Heart left ventricle (tissue), 16 donors: ENCODE data around the gene SEC14L5. TPM values are rescaled to one million over a fixed set of nuclear protein-coding genes. Genes with fewer than 3 reads are reported as not detected.

Experiments
- ATAC-seq, 4 donors: fragments of 200-7000 bp; cut with Tn5 transposase; one replicate each; pipeline ENCODE4 v1.9.1; 2020 to 2022; ENCODE audit warnings: moderate library complexity in 4 of 4, mild to moderate bottlenecking in 3 of 4, moderate number of reproducible peaks in 1 of 4
- DNase-seq, 5 donors: peaks; one replicate each; pipeline ENCODE4 v3.0.0-alpha.2; 2020
- H3K27ac ChIP-seq, 12 donors: fragments of 200-600 bp; sonication (generic) in 4 of 12; one replicate each; pipeline versions ENCODE4 v1.5.0 to v1.8.0; 2016 to 2022; ENCODE audit warnings: mild to moderate bottlenecking in 2 of 12
- H3K27me3 ChIP-seq, 9 donors: fragments of 200-600 bp; sonication (generic) in 2 of 9; one replicate each; pipeline versions ENCODE4 v1.5.1 to v1.8.0; 2016 to 2022; ENCODE audit warnings: mild to moderate bottlenecking in 3 of 9
- H3K36me3 ChIP-seq, 9 donors: fragments of 200-600 bp; sonication (generic) in 2 of 9; one replicate each; pipeline versions ENCODE4 v1.5.0 to v1.8.0; 2018 to 2022; ENCODE audit warnings: mild to moderate bottlenecking in 2 of 9
- H3K4me1 ChIP-seq, 12 donors: fragments of 200-600 bp; sonication (generic) in 4 of 12; one replicate each; pipeline versions ENCODE4 v1.5.0 to v1.8.0; 2016 to 2022; ENCODE audit warnings: mild to moderate bottlenecking in 3 of 12
- H3K4me3 ChIP-seq, 12 donors: fragments of 200-600 bp; sonication (generic) in 4 of 12; one replicate each; pipeline versions ENCODE4 v1.5.0 to v1.8.0; 2017 to 2022; ENCODE audit warnings: mild to moderate bottlenecking in 9 of 12, moderate library complexity in 4 of 12
- H3K9me3 ChIP-seq, 12 donors: fragments of 200-600 bp; sonication (generic) in 4 of 12; one replicate each; pipeline versions ENCODE4 v1.5.0 to v1.8.0; 2016 to 2022; ENCODE audit warnings: mild to moderate bottlenecking in 1 of 12
- CTCF ChIP-seq, 12 donors: fragments of 200-600 bp; sonication (generic) in 4 of 12; IDR thresholded peaks; one replicate each; pipeline versions ENCODE4 v1.5.0 to v1.8.0; 2018 to 2022; ENCODE audit warnings: antibody characterized with exemption in 12 of 12, mild to moderate bottlenecking in 5 of 12
- POLR2A ChIP-seq, 2 donors: fragments of 450-650 bp; IDR thresholded peaks; one replicate each; pipeline ENCODE4 v1.6.1; 2017; ENCODE audit warnings: antibody characterized with exemption in 2 of 2, mild to moderate bottlenecking in 2 of 2, moderate library complexity in 2 of 2
- WGBS, 4 donors: extraction: QIAGEN DNeasy Blood & Tissue Kit in 2 of 4; methylation state at CpG; one replicate each; pipeline versions ENCODE4 v1.1.5 to v1.1.7; 2013 to 2018; 5-methylcytosine and 5-hydroxymethylcytosine counted together
- intact Hi-C, 10 donors: fragments of 100-400 bp; cut with DNase I; formaldehyde crosslinking; loops; one replicate each; pipeline versions ENCODE4 v1.11.1 to v1.14.2; 2022
- polyA plus RNA-seq, 2 donors: library from polyadenylated mRNA; stranded (reverse); fragments of 200-250 nt; gene quantifications; one replicate each; pipeline ENCODE4 v1.2.3, GENCODE V29; 2013
- total RNA-seq, 9 donors: library from RNA; depleted of rRNA in 2 of 9; stranded (reverse); fragments of >200 nt in 2 of 9; fragmentation: NEBNext Ultra II Directional in 3 of 9; extraction: Animal tissue kit (Norgen Biotek cat#: 25700) in 3 of 9; gene quantifications; one replicate each; pipeline versions ENCODE4 v1.1.0 to v1.2.4, GENCODE V29; 2016 to 2023
- donor health status: ischemic (EF 13 %, LVEDD 7.1; RV severe dilation, severe dysfunction).
- donor health status: healthy with polysubstance abuse.
- donor health status: DM: no; HTN: yes; CAD: no.
- donor health status: DM: no; HTN: no; CAD: no.
- donor health status: ischemic (EF 25% LVEDD 6.9; RV normal size, moderate dysfunction).
- donor health status: ischemic (EF 25% LVEDD 5.7; RV mildly dilated, moderate dysfunction).
- donor health status: healthy.
- donor health status: DM: yes; HTN: yes; CAD: no.
- donor health status: ischemic (EF 35%, LVEDD 5.7; RV mildly dilated, moderate dysfunction).
- donor health status: nonischemic (EF 11% LVEDD 7.7; RV severe dilation, severe dysfunction).
- donor health status: DM: yes; HTN: yes; CAD: no.
- donor health status: PGD.
- donor health status: ischemic (EF 29% LVEDD 5.4; RV normal size, mild dysfunction).
- donor health status: nonischemic (EF 23%, LVEDD 6.1; RV moderate dilation, normal function).

Gene SEC14L5
- total and polyA plus RNA-seq, 11 donors: 0.11 to 25.4 (median 5.7) TPM

GRCh38 chr16:4925293-4925607 is 32.9 kb upstream of the SEC14L5 start:
- Histone ChIP-seq H3K4me3 (no peak overlapping the region), H3K9me3 (peaks cover 0 to 21% (median 10%) of the 10 kb centered on the region in 12 donors), H3K27me3 (no peaks in the 10 kb centered on the region), H3K4me1 (peaks cover 0 to 7% (median 0%) of the 10 kb centered on the region in 12 donors), H3K36me3 (peaks cover 0 to 2% (median 0%) of the 10 kb centered on the region in 9 donors), H3K27ac (no peak overlapping the region)
- ATAC-seq (peak in 1 of 4 donors; percentile 18), DNase-seq (no peak)
- TF ChIP-seq CTCF (IDR thresholded peaks at IDR 0.05) (no peak), POLR2A (IDR thresholded peaks at IDR 0.05) (no peak)
- WGBS, 4 donors: 74 to 78% (median 77%) methylated on average over 5 of the region's 5 CpGs
- intact Hi-C loops: no loop called here

GRCh38 chr16:4925791-4926190 is 32.3 kb upstream of the SEC14L5 start:
- ATAC-seq: no peak
- DNase-seq: no peak
- Histone ChIP-seq H3K9me3 (peaks cover 0 to 21% (median 10%) of the 10 kb centered on the region in 12 donors), H3K4me3 (no peak overlapping the region), H3K4me1 (peaks cover 0 to 7% (median 0%) of the 10 kb centered on the region in 12 donors), H3K36me3 (peaks cover 0 to 2% (median 0%) of the 10 kb centered on the region in 9 donors), H3K27ac (no peak overlapping the region), H3K27me3 (no peaks in the 10 kb centered on the region)
- no peak for TF ChIP-seq CTCF (IDR thresholded peaks at IDR 0.05)
- no peak for TF ChIP-seq POLR2A (IDR thresholded peaks at IDR 0.05)
- 75 to 96% (median 91%) methylated on average over 5 of the region's 5 CpGs for WGBS, 4 donors
- intact Hi-C loops: no loop called here

- no peak overlapping the region for H3K4me3 ChIP-seq
- WGBS, 4 donors: 94 to 100% (median 99%) methylated on average over 2 of the region's 2 CpGs
- TF ChIP-seq POLR2A (IDR thresholded peaks at IDR 0.05) (no peak), CTCF (IDR thresholded peaks at IDR 0.05) (no peak)
- DNase-seq (no peak), ATAC-seq (no peak)
- H3K27ac ChIP-seq: no peak overlapping the region
- peaks cover 0 to 21% (median 10%) of the 10 kb centered on the region in 12 donors for H3K9me3 ChIP-seq
- intact Hi-C loops: no loop called here
- H3K4me1 ChIP-seq: peaks cover 0 to 7% (median 0%) of the 10 kb centered on the region in 12 donors
- H3K36me3 ChIP-seq: peaks cover 0 to 2% (median 0%) of the 10 kb centered on the region in 9 donors
- H3K27me3 ChIP-seq: no peaks in the 10 kb centered on the region
Observed at GRCh38 chr16:4926928-4927327, 31.2 kb upstream of the SEC14L5 start.

- WGBS, 4 donors: 44 to 75% (median 73%) methylated on average over 2 of the region's 2 CpGs
- DNase-seq (no peak), ATAC-seq (no peak)
- TF ChIP-seq CTCF (IDR thresholded peaks at IDR 0.05) (no peak), POLR2A (IDR thresholded peaks at IDR 0.05) (no peak)
- H3K36me3 ChIP-seq: peaks cover 0 to 2% (median 0%) of the 10 kb centered on the region in 9 donors
- peaks cover 0 to 21% (median 10%) of the 10 kb centered on the region in 12 donors for H3K9me3 ChIP-seq
- H3K4me1 ChIP-seq: peaks cover 0 to 7% (median 0%) of the 10 kb centered on the region in 12 donors
- intact Hi-C loops: no loop called here
- H3K4me3 ChIP-seq: no peak overlapping the region
- no peak overlapping the region for H3K27ac ChIP-seq
- H3K27me3 ChIP-seq: no peaks in the 10 kb centered on the region
Observed at GRCh38 chr16:4927661-4928060, 30.5 kb upstream of the SEC14L5 start.
